ENCODE results near the gene GALNT18.

The GALNT18 gene

GRCh38 chr11:11584937-11585336 lies 36.9 kb downstream of the GALNT18 start:
- no peak for DNase-seq

GRCh38 chr11:11584530-11584810 lies 37.3 kb downstream of the GALNT18 start:
- no peak for DNase-seq

DNA sequence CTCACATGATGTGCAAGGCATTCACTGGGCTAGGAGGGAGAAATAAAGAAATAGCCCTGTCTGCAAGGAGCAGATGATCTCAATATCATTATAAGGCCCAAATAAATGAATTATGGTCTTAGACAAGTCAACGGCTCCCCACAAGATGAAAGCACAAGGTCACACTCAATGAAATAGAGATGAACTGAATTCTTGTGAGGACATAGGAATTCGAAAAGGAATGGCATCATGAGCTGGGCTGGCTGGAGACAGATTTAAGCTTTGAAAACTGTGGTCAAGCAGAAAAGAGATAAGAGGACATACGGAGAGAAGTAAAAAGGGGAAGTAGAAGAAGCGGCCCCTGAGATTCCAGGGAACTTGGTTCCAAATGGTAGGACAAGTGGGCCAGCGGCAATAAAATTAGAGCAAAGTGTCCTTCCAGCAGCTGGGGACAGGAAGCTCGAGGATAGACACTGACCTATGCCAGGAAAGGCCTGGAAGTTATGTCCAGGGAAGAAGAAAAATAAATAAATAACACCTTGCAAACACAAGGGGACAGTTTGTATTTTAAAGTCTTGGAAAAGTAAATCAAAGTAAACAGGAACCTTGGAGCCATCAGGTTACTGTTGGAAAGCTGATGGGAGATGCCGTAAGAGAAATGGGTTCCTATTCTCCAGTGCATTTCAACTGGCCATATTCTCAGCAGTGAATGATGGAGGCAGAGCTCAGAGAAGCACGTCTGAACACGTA lies 37.8 kb downstream of the GALNT18 start:
- DNase-seq = no peak

DNA sequence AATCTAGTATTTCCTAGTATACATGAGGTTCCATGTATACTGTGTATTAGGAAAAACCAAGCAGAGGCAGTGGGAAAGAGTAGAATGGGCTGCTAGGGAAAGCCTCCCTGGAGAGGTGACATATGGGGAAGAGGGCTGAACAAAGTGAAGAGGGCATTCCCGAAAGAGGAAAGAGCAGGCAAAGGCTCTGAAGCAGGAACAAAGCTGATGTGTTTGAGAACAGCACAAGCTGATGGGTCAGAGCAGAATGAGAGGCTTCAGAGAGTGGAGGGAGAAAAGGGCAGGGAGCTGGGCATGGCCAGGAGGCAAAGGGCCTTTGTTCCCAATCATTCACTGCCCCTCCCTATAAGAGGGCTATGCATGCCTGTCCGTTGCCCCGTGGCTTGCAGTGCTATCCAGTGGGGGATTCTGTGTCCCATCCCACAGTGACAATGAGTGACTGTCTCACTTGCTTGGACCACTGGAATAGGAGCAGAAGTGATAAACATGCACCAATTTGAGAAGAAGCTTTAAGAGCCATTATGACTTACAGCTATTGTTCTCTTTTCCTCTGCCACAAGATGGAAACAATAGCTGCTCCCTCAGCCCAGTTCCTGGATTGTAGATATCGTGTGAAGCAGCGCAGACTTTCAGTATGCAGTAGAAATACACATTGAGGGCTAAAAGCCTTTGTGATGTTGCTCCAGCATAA lies 39.6 kb downstream of the GALNT18 start:
- DNase-seq = no peak

DNA sequence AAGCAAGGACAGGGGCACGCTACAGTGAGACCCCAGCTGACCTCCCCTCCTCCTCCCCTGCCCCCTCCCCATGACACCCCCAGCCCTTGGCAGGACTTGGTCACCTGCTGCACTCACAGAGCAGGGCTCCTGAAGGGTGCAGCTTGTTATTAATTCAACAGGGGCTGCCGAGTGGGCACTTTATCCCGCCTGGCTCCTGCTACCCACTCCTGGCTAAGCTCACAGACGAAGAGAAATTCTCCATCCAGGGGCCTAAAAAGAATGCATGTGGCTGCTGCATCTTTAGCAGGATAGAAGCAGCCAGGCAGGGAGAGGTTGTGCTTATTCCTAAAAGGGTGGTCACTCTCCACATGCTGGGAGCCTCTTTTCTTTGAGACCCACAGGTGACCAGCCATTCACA lies 40.3 kb downstream of the GALNT18 start:
- DNase-seq = no peak

GRCh38 chr11:11580841-11581411 lies 40.9 kb downstream of the GALNT18 start:
- no peak for DNase-seq

DNA sequence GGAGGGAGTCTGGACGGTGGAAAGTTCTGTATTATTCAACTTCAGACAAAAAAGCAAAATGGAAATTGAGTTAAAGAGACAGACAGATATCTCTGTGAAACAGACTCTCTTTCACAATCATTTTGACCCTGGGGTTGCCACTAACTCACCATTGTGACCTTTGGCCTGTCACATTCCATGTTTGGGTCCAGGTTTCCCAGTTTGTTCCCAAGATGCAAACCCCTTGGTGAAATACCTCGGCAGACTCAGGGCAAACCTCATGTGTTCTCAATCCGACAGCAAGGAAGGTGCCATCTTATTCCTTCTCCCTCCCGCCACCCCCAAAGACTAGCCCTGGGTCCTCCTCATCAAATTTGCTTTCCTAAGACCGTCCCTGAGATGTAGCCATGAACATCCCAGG lies 41.8 kb downstream of the GALNT18 start:
- DNase-seq = no peak

- no peak for DNase-seq
Measured at GRCh38 chr11:11579012-11579988, 42.5 kb downstream of the GALNT18 start.

DNA sequence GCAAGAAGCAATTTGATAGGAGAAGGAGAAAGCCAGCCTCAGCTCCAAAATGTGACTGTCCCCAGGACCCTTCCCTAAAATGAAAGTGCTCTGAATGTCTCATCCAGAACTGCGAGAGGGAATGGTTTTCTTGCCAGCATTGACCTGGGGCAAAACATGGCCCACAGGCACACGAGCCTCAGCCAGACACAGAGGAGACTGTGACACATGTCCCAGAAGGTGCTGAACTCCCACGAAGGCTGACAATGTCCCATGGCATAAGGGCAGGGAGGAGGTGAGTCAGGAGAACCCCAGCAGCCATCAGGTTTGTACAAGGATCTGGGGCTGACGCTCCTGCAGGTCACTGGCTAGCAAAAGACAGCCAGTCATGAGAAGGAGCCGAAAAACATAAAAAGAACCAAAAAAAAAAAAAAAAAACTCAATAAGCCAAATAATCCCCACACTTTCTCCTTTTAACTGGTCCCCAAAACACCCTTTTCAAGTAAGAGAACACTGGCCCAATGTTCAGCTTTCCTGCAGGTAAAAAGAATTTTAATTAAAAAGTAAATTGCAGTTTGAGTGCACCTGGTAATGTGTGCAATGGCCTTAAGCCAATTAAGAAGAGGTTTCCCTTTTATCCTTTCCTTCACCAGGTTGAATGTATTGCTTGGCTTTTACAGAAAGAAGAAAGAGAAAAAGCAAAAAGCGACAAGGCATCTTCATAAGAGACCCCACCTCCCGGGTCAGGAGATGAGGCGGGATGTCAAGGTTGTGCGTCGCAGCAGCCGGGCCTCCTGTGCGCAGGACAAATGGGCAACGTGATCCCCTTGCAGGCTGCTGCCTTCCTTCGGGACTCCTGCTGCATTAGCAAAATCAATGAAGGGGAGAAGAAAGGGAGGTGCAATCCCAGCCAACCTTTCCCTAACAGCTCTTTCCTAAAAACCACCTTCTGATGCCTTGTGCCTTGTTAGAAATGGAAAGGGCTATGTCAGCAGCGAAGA lies 43.6 kb downstream of the GALNT18 start:
- DNase-seq = no peak

DNA sequence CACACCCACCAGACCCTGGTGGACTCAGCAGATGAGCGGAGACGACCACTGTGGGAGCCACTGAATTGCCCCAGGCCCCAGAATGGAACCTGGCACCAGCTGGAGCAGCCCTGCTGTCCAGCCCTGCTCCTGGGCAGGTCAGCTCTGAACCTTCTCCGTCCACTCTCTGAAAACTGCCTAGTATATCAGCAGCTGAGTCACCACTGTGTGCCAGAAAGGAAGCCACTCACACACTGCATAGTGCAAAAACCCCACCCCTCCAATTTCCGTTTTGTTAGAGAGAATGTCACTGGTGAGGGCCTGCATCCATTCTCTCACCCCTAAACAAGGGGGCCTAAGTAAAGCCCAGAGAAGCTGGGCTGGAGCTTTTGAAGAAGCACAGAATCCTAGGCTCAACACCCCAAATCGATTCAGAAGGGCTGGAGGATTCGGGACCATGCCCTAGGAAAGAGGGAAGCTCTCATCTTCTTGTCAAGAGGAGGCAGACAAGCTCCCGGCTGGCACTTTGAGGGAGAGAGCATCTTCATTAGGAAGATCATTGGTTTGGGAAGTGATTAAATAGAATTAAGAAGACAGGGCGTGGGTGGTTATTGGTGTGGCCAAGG lies 44.5 kb downstream of the GALNT18 start:
- no peak for DNase-seq

- no peak for DNase-seq
Measured at GRCh38 chr11:11574373-11575287, 47.2 kb downstream of the GALNT18 start.

- no peak for DNase-seq
Measured at GRCh38 chr11:11572386-11572785, 49.4 kb downstream of the GALNT18 start.

DNA sequence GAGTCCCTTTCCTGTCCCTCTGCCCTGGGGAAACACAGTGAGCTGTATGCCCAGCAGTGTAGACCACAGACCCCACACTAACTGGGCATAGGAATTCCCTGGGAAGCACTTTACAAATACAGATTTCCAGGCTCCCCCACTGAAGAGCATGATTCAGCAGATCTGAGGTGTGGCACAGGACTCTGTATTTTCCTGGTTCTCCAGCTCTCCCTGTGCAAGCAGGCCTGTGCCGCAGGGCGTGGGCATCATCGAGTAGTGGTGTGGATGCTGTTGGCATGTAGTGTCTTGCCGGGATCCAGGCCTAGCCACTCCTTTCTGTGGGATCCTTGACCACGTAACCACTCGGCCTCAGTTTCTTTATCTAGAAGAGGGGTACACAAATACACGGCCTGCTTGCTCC lies 49.9 kb downstream of the GALNT18 start:
- no peak for DNase-seq

DNA sequence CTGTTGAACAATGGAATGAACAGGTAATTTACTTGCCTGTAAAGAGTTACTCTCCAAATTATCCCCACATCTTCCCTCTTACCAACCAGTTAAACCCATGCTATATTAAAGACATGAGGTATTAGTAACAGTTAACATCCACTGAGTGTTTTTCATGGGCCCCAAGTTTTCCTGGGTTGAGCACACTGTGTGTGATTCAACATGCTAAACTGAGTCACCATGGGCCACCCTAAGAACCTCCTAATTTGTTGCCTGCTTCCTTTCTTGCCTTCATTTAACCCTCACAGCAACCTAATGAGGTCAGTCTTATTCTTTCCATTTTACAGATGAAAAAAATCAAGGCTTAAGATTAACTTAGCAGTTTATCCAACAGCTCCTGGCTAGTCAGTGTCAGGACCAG lies 51.0 kb downstream of the GALNT18 start:
- no peak for DNase-seq

GRCh38 chr11:11569936-11570491 lies 51.8 kb downstream of the GALNT18 start:
- DNase-seq = no peak

DNA sequence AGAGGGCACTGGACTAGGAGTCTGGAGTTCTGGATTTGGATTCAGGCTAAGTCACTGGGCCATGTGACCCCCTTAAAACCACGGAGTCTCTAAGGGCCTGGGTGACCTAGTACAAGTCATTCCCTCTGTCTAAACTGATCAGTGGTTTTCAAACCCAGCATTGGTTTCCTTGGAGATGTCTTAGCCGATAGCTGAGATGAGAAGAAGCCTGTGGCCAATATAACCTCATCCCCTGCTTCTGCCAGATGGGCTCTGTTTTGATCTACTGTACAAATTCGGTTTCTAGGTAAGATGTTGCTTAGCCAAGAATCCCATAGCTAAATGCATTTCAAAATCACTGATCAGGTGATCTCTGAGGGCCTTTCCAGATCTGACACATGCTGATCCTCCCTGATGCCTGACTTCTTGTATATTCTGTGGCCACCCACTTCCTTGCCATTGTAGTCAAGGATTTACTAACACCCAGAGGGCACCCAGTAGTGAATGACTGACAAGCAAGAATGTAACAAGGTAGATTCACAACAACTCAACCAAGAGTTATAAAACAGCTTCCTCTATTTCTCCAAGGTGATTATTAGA lies 53.1 kb downstream of the GALNT18 start:
- no peak for DNase-seq

DNA sequence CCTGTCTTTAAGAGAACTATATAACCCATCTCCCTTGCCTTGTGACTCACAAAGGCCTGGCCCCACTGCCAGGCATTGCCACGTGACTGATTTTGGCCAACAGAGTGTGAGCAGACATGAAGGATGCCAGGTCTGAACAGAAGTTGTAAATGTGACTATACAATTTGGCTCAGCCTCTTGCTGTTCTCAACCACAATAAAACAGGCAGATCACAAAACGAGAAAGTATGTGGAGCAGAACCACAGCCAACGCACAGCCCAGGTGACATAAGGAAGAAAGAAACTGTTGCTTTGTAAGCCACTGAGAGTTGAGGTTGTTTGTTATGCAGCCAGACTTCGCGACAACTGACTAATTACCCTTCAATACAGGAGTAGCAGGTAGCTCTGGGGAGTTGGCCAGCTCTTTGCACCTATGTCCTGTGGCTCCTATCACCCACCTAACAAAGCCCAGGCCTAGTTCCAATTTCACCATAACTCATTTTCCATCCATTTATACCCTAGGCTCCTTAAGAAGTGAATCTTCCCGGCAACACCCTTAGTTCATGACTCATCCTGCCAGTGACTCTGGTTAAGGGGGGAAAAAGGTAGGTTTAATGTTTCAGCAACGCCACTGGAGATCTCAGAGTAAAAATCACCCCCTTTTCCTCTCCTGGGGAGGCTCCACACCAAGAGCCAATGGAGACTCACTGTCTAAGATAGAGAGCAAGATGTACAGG lies 53.7 kb downstream of the GALNT18 start:
- DNase-seq = no peak

DNA sequence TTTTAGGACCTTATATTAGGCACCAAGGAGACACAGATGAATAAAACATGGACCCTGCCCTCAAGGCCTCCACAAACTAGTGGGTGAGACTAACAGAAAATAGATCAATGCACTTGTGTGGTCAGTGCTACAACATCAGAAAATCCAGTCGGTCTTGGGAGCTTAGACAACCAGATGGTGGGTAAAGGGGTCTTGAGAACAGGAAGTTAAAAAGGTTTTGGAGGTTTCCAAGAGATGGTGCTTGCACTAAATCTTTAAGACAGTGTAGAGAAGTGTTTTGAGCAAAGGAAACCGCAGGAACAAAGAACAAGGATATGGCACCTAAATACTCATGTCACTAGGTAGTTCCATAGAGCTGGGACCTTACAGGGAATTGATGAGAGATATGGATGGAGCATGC lies 56.2 kb downstream of the GALNT18 start:
- no peak for DNase-seq
